Measurements from ENCODE around the gene DPP7. TPM values are rescaled to one million over a fixed set of nuclear protein-coding genes. Genes with fewer than 3 reads are reported as not detected.

DPP7 gene
- total RNA-seq, 2 experiments from 2014 or later: 344 to 349 TPM

DNA sequence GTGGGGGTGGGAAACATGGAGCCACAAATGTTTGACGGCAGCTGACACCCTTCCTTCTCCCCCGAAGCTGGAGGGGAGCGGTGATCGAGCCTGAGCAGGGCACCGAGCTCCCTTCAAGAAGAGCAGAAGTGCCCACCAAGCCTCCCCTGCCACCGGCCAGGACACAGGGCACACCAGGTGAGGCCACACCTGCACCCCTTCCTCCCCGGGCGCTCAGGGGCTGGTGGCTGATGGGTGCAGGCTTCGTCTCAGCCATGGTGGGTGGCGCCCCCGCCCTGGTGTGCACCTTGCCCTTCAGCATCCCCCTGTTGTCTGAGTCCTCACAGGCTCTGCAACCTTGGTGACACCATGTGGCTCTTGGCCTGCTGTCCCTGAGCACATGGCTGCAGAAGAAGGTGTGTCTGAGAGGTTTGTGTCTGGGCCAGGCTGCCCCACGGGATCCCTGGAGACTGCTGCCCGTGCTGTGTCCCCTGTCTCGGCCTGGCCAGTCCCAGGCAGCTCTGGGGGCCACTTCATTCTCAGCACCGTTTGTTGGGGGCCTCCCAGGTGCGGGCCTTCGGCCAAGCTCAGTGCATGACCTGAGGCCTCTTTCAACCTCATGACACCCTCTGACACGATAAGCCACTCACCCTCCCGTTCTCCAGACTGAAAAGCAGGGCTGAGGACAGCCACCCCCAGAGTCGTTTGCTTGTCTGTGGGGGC lies 16.6 kb downstream of the DPP7 start:
- ChIA-PET POLR2A (interaction anchor here (0.8 kb wide), 1 partner anchor 11 kb away, joined by 4 read pairs; the partner anchor contains the start of gene MAN1B1), CTCF (no interaction called here)
- Histone ChIP-seq H3K27me3 (ENCODE audit: control insufficient read depth in 1 of 2, insufficient read depth in 2 of 2, low read length in 2 of 2) (no peaks in the 10 kb centered on the region), H3K27ac (ENCODE audit: low read depth in 1 of 2, low read length in 2 of 2) (peak overlapping the region; percentile 37 to 38), H3K9me3 (ENCODE audit: control insufficient read depth in 1 of 2, insufficient read depth in 1 of 2, low read length in 2 of 2) (no peaks in the 10 kb centered on the region), H3K4me3 (ENCODE audit: low read length) (no peak overlapping the region), H3K36me3 (ENCODE audit: insufficient read depth, low read length) (peaks cover 58% of the 10 kb centered on the region), H3K4me1 (ENCODE audit: insufficient read depth, low read length) (peaks cover 28% of the 10 kb centered on the region)
- H3K4me3 Mint-ChIP-seq: no peak overlapping the region
- H3K27ac Mint-ChIP-seq: peak overlapping the region; percentile 17
- TF ChIP-seq, protein P1, sequence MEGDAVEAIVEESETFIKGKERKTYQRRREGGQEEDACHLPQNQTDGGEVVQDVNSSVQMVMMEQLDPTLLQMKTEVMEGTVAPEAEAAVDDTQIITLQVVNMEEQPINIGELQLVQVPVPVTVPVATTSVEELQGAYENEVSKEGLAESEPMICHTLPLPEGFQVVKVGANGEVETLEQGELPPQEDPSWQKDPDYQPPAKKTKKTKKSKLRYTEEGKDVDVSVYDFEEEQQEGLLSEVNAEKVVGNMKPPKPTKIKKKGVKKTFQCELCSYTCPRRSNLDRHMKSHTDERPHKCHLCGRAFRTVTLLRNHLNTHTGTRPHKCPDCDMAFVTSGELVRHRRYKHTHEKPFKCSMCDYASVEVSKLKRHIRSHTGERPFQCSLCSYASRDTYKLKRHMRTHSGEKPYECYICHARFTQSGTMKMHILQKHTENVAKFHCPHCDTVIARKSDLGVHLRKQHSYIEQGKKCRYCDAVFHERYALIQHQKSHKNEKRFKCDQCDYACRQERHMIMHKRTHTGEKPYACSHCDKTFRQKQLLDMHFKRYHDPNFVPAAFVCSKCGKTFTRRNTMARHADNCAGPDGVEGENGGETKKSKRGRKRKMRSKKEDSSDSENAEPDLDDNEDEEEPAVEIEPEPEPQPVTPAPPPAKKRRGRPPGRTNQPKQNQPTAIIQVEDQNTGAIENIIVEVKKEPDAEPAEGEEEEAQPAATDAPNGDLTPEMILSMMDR (IDR thresholded peaks at IDR 0.05): no peak
- H3K4me1 Mint-ChIP-seq (ENCODE audit: low read depth): peaks cover 18% of the 10 kb centered on the region
- no peak for DNase-seq
- H3K9me3 Mint-ChIP-seq: no peaks in the 10 kb centered on the region
- ATAC-seq (ENCODE audit: poor library complexity): no peak
- intact Hi-C loops (cut with DNase I, micrococcal nuclease): loop anchor here in 1 of 2 experiments (2.0 to 10.0 kb wide), 2 partner anchors 17 to 507 kb away; partner anchors contain the start of genes ARRDC1 and DPP7
- H3K36me3 Mint-ChIP-seq (ENCODE audit: low read depth): peaks cover 43% of the 10 kb centered on the region
- H3K27me3 Mint-ChIP-seq: no peaks in the 10 kb centered on the region

DNA sequence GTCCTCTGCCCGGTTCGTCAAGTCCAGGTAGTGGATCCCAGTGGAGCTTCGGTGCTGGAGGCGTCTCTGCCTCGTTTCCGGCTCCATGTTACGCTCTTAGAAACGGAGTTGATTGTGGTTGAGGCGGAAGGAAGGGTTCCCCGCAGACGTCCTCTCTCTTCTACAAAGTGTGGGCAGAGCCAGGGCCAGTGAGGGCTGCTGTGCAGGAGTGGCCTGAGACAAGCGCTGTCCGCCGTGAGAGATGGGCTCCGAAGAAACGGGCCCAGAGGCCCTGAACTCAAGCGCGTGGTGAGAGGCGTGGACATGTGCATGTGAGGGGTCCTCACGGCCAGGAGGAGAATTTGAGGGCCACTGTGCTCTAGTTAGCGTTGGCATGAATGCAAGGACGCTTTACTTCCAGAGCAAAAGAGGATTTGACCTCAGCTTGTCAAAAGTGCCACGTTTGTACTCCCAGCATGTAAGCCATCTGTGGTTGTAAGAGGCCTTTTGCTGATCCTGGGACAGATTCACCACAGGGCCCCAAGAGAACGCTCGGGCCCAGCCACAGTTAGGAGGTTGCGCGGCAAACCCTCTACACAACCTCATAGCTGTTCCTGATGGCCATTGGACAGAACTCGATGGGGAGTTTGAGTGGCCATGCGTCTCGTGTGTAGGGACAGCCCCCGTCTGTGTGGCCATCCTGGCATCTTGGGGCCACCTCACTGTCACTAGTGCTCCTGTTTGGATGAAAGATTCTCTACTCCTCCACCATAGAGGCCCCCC lies 17.6 kb downstream of the DPP7 start:
- TF ChIP-seq, protein P1 (IDR thresholded peaks at IDR 0.05): no peak
- DNase-seq (peak in 1 of 14 experiments; percentile 32), ATAC-seq (ENCODE audit: poor library complexity) (no peak)
- Histone ChIP-seq H3K4me1 (ENCODE audit: insufficient read depth, low read length) (peaks cover 28% of the 10 kb centered on the region), H3K27me3 (ENCODE audit: control insufficient read depth in 1 of 2, insufficient read depth in 2 of 2, low read length in 2 of 2) (no peaks in the 10 kb centered on the region), H3K4me3 (ENCODE audit: low read length) (peak overlapping the region; percentile 42), H3K9me3 (ENCODE audit: control insufficient read depth in 1 of 2, insufficient read depth in 1 of 2, low read length in 2 of 2) (no peaks in the 10 kb centered on the region), H3K27ac (ENCODE audit: low read depth in 1 of 2, low read length in 2 of 2) (peak overlapping the region; percentile 59 to 85), H3K36me3 (ENCODE audit: insufficient read depth, low read length) (peaks cover 56% of the 10 kb centered on the region)
- peaks cover 52% of the 10 kb centered on the region for H3K36me3 Mint-ChIP-seq (ENCODE audit: low read depth)
- ChIA-PET POLR2A (interaction anchor here (0.8 to 1.7 kb wide), 5 partner anchors 10 to 104 kb away, joined by 4 to 21 read pairs (median 4); partner anchors contain the start of genes MAN1B1 and TPRN), CTCF (interaction anchor here (2.3 kb wide), 1 partner anchor 140 kb away, joined by 16 read pairs; no protein-coding TSS in a partner anchor)
- H3K27ac Mint-ChIP-seq: peak overlapping the region; percentile 92
- no peak overlapping the region for H3K4me3 Mint-ChIP-seq
- H3K27me3 Mint-ChIP-seq: no peaks in the 10 kb centered on the region
- H3K4me1 Mint-ChIP-seq (ENCODE audit: low read depth): peaks cover 22% of the 10 kb centered on the region
- no peaks in the 10 kb centered on the region for H3K9me3 Mint-ChIP-seq
- intact Hi-C loops (cut with DNase I, micrococcal nuclease): loop anchor here in 1 of 2 experiments (2.0 to 10.0 kb wide), 2 partner anchors 18 to 508 kb away; partner anchors contain the start of genes ARRDC1 and DPP7

Data from CD4-positive, alpha-beta T cell (primary cell).